Left hindlimb (tissue), 1 donor: Measurements from ENCODE around the gene PTPN21.

ENCODE experiments used
- DNase-seq: peaks from one replicate; pipeline ENCODE4 v3.0.0-alpha.2; 2018

The PTPN21 gene

DNA sequence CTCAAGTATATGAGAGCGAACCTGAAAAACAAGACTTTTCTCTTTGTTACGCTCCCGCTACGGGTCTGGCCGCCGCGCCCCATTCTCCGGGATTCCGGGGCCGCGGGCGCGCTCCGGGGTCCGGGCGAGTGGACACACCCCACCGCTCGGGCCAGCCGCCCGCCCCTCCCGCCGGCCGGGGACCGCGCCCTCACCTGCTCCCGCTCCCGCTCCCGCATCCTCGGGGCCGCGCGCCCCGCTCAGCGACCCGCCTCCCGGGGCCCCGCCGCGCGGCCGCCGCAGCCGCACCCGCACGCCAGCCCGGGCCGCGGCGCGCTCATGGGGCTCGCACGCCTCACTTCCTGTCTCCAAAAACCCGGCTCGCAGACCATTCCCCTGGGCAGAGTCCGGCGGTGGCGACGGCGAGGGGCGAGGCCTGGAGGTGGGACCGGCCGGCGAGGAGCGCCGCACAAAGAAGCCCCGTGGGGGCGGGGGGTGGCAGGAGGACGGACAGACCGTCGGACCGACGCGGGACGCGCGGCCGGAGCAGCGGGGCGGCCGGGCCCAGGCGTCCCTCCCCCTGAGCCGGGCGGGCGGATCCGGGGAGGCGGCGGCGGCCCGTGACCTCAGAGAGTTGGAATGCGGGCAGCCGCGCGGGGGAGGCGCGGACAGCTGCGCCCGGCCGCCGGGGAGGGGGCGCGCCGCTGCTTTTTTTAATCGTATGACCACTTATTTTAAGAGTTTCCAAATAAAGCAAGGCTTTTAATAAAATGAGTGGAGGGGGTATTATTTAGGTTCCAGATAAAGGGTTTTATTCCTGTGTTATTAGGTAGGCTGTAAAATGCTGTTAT, at the start of gene PTPN21:
TSS of gene PTPN21 (minus strand) at position 551 of the 830 bp plus-strand sequence. CDS start 4,590 bp downstream, outside the sequence.
- peak; percentile 86 for DNase-seq

DNA sequence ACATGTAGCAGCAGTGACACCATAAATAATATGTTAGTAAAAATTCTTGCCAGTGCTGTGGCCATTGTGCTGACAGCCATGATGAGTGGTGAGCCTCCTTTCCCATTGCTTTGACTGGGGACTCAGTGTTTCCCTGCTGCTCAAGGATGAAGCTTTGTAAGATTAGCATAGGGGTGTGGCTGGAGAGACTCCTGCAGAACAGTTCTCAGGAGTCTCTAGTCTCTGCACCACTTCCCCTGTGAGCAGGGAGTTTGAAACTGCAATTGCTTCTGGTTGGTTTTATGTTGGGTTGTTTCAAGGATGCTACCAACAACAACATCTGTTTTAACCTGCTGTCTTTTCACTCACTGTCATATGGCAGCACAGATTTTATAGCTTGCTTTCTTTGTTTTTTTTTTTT, 49.4 kb upstream of the PTPN21 start:
- DNase-seq = no peak

DNA sequence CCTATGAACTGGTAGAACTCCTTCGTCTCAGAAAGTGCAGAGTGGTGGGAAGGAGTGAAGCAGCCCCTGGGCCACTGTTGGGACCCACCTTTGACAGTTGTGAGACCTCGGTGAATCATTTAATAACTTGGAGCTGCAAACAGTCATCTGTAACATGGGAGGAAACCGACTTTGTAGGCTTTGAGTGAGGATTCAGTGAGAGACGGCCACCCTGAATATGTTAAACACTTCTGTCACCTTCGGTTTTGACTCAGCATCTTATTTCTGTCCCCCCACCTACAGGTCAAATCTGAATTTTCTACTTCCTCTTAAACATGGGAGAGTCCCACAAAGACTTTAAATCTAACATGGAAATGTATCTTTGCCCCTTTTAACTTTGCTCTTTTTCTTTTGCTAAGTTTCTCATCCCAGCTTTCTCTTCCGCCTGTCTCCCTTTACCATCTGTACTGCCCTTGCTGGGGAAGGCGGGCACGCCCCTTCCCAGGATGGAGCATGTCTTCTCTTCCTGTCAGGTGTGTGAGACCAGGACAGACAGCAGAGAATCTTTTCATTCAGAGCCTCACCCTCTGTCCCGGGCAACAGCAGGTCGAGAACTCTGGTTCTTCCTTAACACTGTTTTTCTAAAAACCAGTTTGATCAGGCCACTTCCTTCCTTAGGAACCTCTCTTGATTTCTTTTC, 45.1 kb upstream of the PTPN21 start:
- DNase-seq = no peak

DNA sequence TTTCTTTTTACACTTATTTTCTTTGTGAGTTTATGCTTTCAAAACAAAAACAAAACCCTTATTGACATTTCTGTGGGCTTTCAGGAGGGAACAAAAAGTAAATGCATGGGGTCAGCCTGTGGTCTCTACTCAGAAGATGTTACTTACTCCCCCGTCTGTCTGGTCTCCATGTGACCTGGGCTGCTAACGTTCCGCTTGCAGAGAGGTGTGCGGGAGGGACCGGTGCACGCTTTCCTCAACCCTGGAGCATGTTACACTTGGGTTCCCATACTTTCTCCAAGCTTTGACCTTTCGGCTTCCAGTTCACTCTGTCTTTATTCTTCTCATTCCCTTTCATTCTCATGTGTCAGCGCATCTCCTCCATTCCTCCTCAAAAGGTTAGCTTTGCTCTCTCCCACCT, 44.5 kb upstream of the PTPN21 start:
- DNase-seq = no peak

DNA sequence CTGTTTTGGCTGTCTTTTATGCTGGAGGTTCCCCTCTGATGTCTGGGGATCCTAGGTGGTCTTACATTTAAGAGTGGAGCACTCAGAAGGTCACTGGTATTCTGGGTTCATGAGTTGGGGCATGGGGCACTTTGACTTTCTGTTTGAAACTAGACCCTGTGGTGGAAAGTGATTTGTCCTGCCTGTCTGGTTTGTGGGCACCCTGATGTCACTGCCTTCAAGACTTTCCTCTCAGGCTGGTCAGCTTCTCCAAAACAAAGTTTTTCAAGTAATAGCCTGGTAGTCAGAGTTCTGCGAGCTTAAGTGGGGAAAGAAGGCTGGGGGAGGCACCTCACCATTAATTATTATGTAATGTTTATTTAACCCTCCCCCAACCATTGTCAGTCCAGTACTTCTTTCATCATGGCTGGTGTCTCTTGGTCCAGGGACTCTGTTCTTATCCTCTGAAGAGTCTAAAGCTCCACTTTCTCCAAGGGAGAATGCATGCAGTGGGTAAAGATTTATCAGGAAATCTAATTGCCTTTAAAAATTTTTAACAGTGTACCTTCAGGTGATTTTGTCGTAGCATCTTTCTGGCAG, 43.4 kb upstream of the PTPN21 start:
- DNase-seq = no peak

DNA sequence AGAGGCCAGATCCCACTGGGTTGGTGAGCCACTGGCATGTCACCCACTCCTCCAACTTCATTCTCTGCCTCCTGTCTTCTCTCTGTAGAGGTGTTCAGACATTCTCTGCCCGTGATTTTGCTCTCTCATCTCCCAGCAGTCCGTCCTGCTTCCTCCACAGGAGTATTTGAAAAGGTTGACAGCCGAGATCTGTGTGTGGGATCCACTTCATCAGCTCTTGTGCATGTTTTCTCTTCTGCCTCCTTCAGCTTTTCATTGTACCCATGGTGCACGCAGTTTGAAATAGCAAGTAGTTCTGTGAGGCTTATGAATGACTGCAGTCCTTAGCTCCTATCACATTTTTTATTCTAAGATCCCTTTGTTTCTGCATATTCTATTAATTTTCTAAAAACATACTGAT, 42.8 kb upstream of the PTPN21 start:
- DNase-seq = no peak

DNA sequence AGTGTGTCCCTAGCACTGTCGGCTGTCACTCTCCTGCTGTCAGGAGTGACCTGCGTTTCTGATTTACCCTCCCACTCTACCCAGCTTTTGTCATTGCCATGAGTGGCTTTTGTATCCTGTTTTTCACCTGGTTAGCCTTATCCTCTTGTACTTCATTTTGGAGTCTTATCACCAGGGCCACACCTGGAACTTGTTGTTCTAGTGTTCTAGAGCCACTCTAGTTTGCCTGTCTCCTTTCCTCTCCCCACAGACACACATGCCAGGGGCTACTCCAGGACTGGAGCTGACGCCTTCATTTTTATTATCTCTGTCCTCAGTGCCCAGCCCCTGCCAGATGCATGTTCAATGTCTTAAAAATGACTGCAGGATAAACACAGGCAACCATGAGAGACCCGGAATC, 42.2 kb upstream of the PTPN21 start:
- DNase-seq = no peak

DNA sequence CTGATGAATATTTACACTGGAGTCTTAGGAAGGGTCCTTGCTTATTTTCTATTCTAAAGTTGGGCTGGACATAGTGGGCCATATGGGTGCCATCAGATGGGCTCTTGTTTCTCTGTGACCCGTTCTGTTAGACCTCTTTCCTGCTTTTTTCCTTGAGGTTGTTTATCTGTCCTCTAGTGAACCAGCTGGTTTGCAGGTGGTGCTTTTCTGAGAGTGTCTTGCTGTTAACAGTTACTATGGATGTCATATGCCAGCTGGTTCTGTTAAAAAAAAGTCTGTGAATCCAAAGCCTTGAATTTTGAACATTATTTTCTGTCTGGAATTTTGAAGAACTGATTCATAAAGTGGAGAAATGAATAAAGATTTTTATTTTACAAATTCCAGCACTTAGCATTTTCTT, 37.2 kb upstream of the PTPN21 start:
- DNase-seq = no peak

DNA sequence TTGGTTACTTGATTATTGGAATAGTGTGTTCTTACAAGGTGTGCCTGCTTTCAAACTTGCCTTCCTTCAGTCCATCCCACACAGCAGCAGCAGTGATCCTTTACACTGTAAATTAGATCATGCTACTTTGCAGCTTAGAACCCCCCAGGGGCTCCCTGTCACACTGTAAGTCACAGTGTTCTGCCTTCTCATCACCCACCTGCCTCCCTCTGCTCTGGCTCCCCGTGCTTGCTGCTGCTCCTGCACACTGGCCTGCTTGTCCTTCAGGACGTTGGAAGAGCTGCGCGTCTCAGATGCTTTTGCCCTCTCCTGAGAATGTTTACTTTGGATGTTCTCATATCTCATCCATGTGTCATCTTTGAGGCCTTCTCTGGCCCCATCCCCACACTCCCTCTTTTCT, 35.4 kb upstream of the PTPN21 start:
- no peak for DNase-seq

DNA sequence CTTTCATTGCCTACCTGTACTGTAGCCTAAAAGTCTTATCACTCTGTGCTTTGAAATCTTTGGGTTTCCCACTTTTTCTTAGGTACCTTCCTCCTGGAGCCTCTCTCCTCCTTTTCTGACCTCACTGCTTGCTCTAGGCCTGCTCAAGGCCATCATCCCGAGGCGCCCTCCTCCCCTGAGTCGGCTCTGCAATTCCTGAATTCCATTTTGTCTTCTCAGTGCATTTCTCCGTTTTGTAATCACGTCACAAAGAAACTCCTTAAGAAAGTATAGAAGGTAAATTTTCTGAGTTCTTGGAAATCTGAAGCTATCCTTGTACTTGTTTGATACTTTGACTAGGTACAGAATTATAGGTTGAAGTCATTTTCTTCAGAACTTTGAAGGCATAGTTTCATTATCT, 33.3 kb upstream of the PTPN21 start:
- no peak for DNase-seq

DNA sequence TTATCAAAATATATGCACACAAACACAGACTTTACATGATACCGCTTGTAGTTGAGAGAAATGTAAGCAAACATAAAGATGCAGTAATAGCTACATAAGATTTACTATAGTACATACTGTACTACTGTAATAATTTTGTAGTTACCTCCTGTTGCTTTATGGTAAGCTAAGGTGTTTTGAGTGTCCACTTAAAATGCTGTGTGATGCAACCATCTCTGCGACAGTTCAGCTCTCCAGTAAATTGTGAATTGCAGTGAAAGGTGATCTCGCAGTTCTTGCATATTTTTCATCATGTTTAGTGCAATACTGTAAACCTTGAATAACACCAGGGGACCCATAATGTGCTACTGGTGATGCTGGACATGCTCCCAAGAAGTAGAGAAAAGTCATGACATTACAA, 29.6 kb upstream of the PTPN21 start:
- DNase-seq = no peak

DNA sequence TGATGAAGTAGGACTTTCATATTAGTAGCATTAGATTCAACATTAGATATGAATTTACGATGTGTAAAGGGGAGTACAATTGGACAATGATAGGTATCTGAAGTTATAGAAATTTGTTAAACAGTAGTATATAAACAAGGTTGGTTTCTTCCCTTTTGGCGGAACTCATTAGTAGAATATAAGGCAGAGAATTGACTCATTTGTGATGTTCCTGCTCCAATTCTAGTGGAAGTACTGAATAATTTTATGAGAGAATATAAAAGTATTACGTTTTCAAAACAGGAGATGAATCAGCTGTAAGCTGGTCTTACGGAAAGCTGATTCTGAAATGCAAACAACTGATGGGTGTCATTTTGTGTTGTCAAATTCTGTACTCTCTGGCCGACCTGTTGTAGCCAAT, 21.4 kb upstream of the PTPN21 start:
- no peak for DNase-seq

DNA sequence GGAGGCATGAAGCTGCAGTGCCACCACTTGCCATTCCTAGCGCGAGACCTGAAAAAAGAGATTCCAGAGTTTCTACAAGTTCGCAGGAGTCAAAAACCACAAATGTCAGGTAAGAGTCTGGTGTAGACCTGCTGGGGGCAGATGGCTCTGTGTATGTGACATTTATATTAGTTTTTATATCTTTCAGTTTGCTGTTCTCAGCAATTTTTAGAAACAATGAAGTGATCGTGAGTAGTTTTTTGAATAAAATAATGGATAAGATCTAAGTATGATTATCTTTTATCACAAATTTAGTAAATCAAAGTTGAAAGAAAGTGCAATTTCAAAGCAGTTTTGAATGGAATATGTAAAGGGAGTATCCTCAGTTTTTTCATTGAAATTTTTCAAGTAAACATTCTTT, 17.3 kb upstream of the PTPN21 start:
- DNase-seq = no peak

DNA sequence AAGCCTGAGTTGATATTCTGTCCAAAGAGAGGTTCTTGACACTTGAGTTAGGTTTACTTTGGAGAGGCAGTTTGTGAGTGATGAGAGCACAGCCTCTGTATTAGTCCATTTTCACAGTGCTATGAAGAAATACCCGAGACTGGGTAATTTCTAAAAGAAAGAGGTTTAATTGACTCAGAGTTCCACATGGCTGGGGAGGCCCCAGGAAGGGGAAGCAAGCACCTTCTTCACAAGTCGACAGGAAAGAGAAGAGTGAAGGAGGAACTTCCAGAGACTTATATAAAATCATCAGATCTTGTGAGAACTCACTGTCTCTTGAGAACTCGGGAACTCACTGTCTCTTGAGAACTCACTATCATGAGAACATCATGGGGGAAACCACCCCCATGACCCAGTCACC, 13.4 kb upstream of the PTPN21 start:
- no peak for DNase-seq

DNA sequence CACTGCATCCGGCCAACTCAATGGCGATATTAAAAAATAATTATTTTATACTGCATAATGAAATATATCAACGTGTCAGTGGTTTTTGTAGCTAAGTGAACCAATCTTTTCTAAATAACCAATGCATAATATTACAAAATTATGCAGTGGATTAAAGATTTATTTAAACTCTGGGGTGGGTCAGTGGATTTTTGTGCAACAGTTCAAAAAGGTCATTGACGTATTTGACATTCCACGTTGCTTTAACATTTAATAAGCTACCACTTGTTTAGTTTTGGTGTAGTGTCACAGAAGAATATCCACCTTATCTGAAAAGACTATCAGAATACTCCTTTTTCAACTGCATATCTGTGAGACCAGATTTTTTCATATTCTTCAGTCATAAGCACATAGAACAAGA, 10.6 kb upstream of the PTPN21 start:
- DNase-seq = no peak

DNA sequence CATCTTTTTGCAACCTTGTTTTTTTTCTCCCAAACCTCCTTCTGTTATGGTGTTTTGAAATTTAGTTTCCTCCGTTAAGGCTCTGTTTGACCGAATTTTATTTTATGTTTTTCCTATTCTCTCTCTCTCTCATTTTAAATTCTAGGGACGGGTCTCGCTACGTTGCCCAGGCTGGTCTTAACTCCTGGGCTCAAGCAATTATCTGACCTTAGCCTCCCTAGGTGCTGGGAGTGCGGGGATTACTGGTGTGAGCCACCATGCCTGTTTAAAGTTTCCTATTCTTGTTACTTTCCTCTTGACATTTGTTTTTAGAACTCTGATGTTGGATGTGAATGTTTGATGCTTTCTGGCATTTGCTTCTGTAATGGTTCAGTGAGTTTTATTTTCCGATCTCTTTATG, 9.0 kb upstream of the PTPN21 start:
- DNase-seq = no peak

DNA sequence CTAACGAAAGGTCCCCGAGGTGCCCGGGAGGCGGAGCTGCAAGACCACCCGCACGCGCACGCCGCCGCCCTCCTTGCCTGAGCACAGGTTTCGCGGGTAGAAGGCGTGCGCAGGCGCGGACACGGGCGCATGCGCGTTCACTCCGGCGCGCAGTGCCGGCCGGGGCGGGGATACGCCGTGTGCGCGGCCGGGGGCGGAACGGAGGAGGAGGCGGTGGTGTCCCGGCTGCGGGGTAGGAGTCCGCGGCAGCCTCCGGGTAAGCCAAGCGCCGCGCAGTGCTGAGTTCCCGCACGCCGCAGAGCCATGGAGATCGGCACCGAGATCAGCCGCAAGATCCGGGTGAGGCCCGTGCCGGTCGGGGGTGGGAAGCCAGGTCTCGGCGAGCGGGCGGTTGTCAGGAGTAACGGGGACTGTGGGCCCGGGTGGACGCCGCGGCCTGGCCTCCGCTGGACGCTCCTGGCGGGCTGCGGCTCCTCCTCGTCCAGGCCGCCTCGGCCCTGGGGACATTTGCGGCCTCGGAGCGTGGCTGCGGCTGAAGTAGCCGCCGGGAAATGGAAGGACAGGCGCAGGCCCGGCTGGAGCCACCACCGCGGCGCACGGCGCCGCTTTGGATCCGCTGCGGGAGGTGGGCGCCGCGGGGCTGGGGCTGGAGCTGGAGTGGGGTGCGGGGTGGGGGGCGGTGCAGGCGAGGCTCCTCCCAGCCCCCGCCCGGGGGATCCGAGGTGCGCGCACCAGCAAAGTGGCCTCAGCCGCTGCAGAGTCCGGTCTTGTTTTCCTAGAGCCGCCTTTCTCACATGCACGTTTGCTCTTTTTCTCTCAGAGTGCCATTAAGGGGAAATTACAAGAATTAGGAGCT, 8.3 kb upstream of the PTPN21 start, which contains the start of gene ZC3H14:
TSS of gene ZC3H14 (plus strand) at position 207 of the 856 bp plus-strand sequence. CDS start at position 304, 97 bp downstream.
- DNase-seq = peak; percentile 94

DNA sequence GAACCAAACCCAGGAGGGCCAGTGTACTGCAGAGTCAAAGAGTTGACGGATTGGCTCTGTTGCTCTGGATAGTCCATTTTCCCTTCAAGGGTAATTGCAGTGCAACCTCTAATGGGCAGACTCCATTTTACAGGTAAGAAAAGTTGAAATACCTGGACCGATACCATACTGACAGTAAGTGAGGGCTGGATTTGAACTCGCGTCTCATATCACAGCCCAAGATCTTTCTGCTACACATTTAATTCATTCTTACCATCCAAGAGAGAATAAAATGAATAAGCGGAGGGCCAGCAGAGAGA, 7.7 kb upstream of the PTPN21 start:
- DNase-seq = no peak

DNA sequence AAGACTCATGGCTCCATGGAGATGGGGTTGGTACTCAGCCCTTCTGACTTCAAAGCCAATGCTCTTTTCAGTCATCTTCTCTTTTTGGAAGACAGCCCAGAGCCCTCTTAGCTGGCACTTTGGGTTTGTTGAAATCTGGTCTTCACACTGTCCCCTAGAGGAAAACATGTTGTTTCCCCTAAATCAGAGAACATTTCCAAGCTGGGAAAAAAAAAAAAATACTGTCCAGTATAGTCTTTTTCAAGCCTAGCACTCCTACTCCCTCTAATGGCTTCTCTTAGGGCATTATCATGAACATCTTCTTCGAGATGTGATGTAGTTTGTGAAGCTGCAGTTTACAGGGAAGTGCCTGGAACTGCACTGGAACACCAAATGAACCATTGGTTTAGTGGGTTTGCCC, 5.0 kb upstream of the PTPN21 start:
- no peak for DNase-seq

DNA sequence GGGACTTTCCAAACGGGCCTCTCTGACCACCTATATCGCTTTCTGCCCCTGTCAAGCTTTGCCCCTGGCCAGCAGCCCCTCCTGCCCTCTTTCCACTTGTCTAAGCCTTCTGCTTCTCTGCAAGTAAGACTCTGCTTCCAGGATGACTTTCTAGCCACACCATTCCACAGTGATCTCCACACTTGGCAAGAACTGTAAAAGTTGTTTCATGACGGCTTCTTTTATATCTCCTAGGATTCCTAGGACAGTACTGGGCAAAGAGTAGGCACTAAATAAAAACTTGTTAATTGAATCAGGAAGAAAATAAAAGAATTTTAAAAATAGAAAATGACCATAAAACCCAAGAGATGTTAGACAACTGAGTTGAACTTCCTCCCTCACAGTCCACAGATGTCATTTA, 1.8 kb upstream of the PTPN21 start:
- DNase-seq = no peak

DNA sequence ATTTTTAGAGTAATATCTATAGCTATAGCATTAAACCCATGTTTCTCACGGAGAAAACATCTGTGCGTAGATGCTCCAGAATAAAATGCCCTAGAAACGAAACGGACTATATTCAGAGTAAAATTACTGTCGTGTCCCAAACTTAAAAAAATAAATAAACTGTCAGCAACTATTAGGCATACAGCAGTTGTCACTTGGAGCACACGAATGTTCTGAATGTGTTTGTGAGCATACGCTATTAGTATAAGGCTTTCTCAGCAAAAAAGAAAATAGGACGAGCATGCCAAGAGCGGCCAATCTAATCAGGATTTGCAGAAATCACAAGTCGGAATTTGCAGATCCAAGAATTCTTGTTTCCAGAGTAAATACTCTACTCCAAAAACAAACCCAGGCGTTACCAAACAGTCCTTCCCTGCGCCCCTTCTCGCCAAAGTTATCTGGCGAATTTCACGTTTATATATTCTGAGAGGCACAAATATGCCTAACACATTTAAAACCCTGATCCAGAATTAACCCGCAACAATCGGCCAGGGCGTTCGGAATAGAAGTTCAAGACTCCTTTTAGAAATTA, 836 bp downstream of the PTPN21 start:
- DNase-seq = no peak

DNA sequence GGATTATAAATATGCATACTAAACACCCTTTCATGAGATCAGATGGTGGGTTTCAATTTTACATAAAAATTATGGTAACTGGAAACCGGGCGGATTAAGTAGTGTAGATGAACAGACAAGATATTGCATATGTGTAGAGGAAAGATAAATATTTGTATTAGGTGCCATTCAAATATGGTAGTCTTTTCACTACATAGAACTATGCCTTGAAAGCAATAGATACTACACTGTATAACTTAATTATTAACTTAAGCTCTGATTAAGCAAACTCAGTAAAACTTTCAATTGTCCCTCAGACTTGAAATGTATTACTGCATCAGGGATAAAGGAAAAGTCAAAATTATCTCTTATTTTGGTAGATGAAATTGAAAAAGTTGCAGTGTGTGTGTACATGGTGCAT, 1.9 kb downstream of the PTPN21 start:
- no peak for DNase-seq

DNA sequence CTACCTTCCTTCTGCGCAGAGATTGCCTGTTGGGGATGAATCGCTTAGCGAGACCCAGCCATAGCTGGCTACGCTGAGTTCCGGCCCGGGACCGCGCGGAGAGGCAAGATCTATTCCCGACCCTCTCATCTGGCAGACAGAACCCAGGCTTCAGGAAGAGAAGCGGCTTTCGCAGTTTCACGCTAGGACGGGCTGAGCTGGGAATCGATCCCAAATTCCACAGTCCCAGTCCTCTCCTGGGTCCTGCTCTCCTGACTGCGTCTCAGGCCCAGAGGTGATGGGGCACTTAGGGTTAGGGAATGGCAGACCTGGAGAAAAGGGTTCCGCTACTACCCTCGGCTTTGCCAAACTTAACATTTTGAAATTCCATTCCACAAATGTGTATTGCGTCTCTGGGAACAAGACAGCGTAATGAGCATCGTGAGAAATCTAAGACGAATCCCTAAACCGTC, 2.8 kb downstream of the PTPN21 start:
- DNase-seq = peak; percentile 34
